ENCODE data around the gene AFF3.

Gene AFF3

GRCh38 chr2:99860720-99861375 is 281.5 kb downstream of the AFF3 start:
- TF ChIP-seq POLR2AphosphoS5 (IDR thresholded peaks at IDR 0.05; ENCODE audit: low read depth, low read length), result no peak

- no peak for TF ChIP-seq SIN3A (IDR thresholded peaks at IDR 0.05; ENCODE audit: borderline replicate concordance, insufficient read depth, low read length)
Observed at GRCh38 chr2:99858951-99859596, 283.3 kb downstream of the AFF3 start.

- TF ChIP-seq POLR2AphosphoS5 (IDR thresholded peaks at IDR 0.05; ENCODE audit: low read depth, low read length), result no peak
- TF ChIP-seq SIN3A (IDR thresholded peaks at IDR 0.05; ENCODE audit: borderline replicate concordance, insufficient read depth, low read length), result no peak
Observed at GRCh38 chr2:99857867-99858444, 284.4 kb downstream of the AFF3 start.

GRCh38 chr2:99857372-99857771 is 285.0 kb downstream of the AFF3 start:
- TF ChIP-seq REST (IDR thresholded peaks at IDR 0.05; ENCODE audit: insufficient read depth in 1 of 2, low read depth in 2 of 2, low read length in 2 of 2) (no peak), SIN3A (IDR thresholded peaks at IDR 0.05; ENCODE audit: borderline replicate concordance, insufficient read depth, low read length) (no peak), TAF1 (IDR thresholded peaks at IDR 0.05; ENCODE audit: borderline replicate concordance, insufficient read depth, low read length) (no peak), POLR2AphosphoS5 (IDR thresholded peaks at IDR 0.05; ENCODE audit: low read depth, low read length) (no peak), FOXP2 (optimal IDR thresholded peaks at IDR 0.05; ENCODE audit: borderline replicate concordance, extremely low read depth, extremely low read length, insufficient read depth) (no peak)

- TF ChIP-seq POLR2AphosphoS5 (IDR thresholded peaks at IDR 0.05; ENCODE audit: low read depth, low read length) (no peak), TAF1 (IDR thresholded peaks at IDR 0.05; ENCODE audit: borderline replicate concordance, insufficient read depth, low read length) (no peak), SIN3A (IDR thresholded peaks at IDR 0.05; ENCODE audit: borderline replicate concordance, insufficient read depth, low read length) (no peak), REST (IDR thresholded peaks at IDR 0.05; ENCODE audit: insufficient read depth in 1 of 2, low read depth in 2 of 2, low read length in 2 of 2) (no peak), FOXP2 (optimal IDR thresholded peaks at IDR 0.05; ENCODE audit: borderline replicate concordance, extremely low read depth, extremely low read length, insufficient read depth) (no peak)
Observed at GRCh38 chr2:99856119-99856518, 286.3 kb downstream of the AFF3 start.

- TF ChIP-seq FOXP2 (optimal IDR thresholded peaks at IDR 0.05; ENCODE audit: borderline replicate concordance, extremely low read depth, extremely low read length, insufficient read depth) (no peak), POLR2AphosphoS5 (IDR thresholded peaks at IDR 0.05; ENCODE audit: low read depth, low read length) (no peak), TAF1 (IDR thresholded peaks at IDR 0.05; ENCODE audit: borderline replicate concordance, insufficient read depth, low read length) (no peak), REST (IDR thresholded peaks at IDR 0.05; ENCODE audit: insufficient read depth in 1 of 2, low read depth in 2 of 2, low read length in 2 of 2) (no peak), SIN3A (IDR thresholded peaks at IDR 0.05; ENCODE audit: borderline replicate concordance, insufficient read depth, low read length) (no peak)
Observed at GRCh38 chr2:99854236-99854852, 288.0 kb downstream of the AFF3 start.

All from PFSK-1 (cell line).